GM18873 (cell line): ENCODE measurements around the gene ZAP70.

Source experiments
- ATAC-seq: cut with Tn5 transposase; IDR thresholded peaks from one replicate; pipeline ENCODE4 v1.9.1; 2021; ENCODE audit warnings: mild to moderate bottlenecking, moderate library complexity, moderate number of reproducible peaks; ENCODE audit not compliant: unreplicated experiment, low FRiP score

ZAP70 gene

GRCh38 chr2:97770445-97770844, 57.1 kb downstream of the ZAP70 start:
- no peak for ATAC-seq

GRCh38 chr2:97774425-97774824, 61.0 kb downstream of the ZAP70 start:
- no peak for ATAC-seq

GRCh38 chr2:97775074-97775473, 61.7 kb downstream of the ZAP70 start:
- ATAC-seq: no peak

GRCh38 chr2:97779141-97779540, 65.8 kb downstream of the ZAP70 start:
- no peak for ATAC-seq

- no peak for ATAC-seq
Measured at GRCh38 chr2:97781981-97782380, 68.6 kb downstream of the ZAP70 start.

GRCh38 chr2:97784953-97785352, 71.6 kb downstream of the ZAP70 start:
- ATAC-seq: no peak

GRCh38 chr2:97785818-97786217, 72.4 kb downstream of the ZAP70 start:
- no peak for ATAC-seq

GRCh38 chr2:97788986-97789644, 75.7 kb downstream of the ZAP70 start:
- ATAC-seq: no peak
